ENCODE results near the gene SLC9A9. TPM values are rescaled to one million over a fixed set of nuclear protein-coding genes. Genes with fewer than 3 reads are reported as not detected.

The SLC9A9 gene
- total RNA-seq, 1 donor from 2014 or later, result 3.5 TPM

GRCh38 chr3:143506190-143506589 is 342.1 kb downstream of the SLC9A9 start:
- no peak overlapping the region for H3K4me3 Mint-ChIP-seq (ENCODE audit: unreplicated experiment)
- H3K27me3 Mint-ChIP-seq (ENCODE audit: unreplicated experiment), result no peaks in the 10 kb centered on the region
- no peak for DNase-seq (ENCODE audit: extremely low spot score, unreplicated experiment)
- TF ChIP-seq CTCF (IDR thresholded peaks at IDR 0.05), result no peak
- H3K36me3 Mint-ChIP-seq (ENCODE audit: unreplicated experiment), result no peaks in the 10 kb centered on the region
- H3K9me3 Mint-ChIP-seq (ENCODE audit: unreplicated experiment), result no peaks in the 10 kb centered on the region
- no peak overlapping the region for H3K27ac Mint-ChIP-seq (ENCODE audit: unreplicated experiment)
- H3K4me1 Mint-ChIP-seq (ENCODE audit: unreplicated experiment), result peaks cover 26% of the 10 kb centered on the region

GRCh38 chr3:143503325-143503885 is 344.9 kb downstream of the SLC9A9 start:
- H3K4me3 Mint-ChIP-seq (ENCODE audit: unreplicated experiment), result no peak overlapping the region
- no peaks in the 10 kb centered on the region for H3K27me3 Mint-ChIP-seq (ENCODE audit: unreplicated experiment)
- TF ChIP-seq CTCF (IDR thresholded peaks at IDR 0.05), result no peak
- no peak overlapping the region for H3K27ac Mint-ChIP-seq (ENCODE audit: unreplicated experiment)
- H3K36me3 Mint-ChIP-seq (ENCODE audit: unreplicated experiment), result no peaks in the 10 kb centered on the region
- H3K4me1 Mint-ChIP-seq (ENCODE audit: unreplicated experiment), result peaks cover 15% of the 10 kb centered on the region
- DNase-seq (ENCODE audit: extremely low spot score, unreplicated experiment), result no peak
- no peaks in the 10 kb centered on the region for H3K9me3 Mint-ChIP-seq (ENCODE audit: unreplicated experiment)

- no peak overlapping the region for H3K27ac Mint-ChIP-seq (ENCODE audit: unreplicated experiment)
- no peaks in the 10 kb centered on the region for H3K27me3 Mint-ChIP-seq (ENCODE audit: unreplicated experiment)
- DNase-seq (ENCODE audit: extremely low spot score, unreplicated experiment), result no peak
- no peaks in the 10 kb centered on the region for H3K9me3 Mint-ChIP-seq (ENCODE audit: unreplicated experiment)
- no peak overlapping the region for H3K4me3 Mint-ChIP-seq (ENCODE audit: unreplicated experiment)
- no peak for TF ChIP-seq CTCF (IDR thresholded peaks at IDR 0.05)
- H3K4me1 Mint-ChIP-seq (ENCODE audit: unreplicated experiment), result peaks cover 6% of the 10 kb centered on the region
- no peaks in the 10 kb centered on the region for H3K36me3 Mint-ChIP-seq (ENCODE audit: unreplicated experiment)
Observed at GRCh38 chr3:143502081-143502480, 346.2 kb downstream of the SLC9A9 start.

GRCh38 chr3:143497382-143497781 is 350.9 kb downstream of the SLC9A9 start:
- Mint-ChIP-seq H3K27me3 (ENCODE audit: unreplicated experiment) (no peaks in the 10 kb centered on the region), H3K27ac (ENCODE audit: unreplicated experiment) (no peak overlapping the region), H3K36me3 (ENCODE audit: unreplicated experiment) (no peaks in the 10 kb centered on the region), H3K9me3 (ENCODE audit: unreplicated experiment) (no peaks in the 10 kb centered on the region), H3K4me1 (ENCODE audit: unreplicated experiment) (peaks cover 5% of the 10 kb centered on the region), H3K4me3 (ENCODE audit: unreplicated experiment) (no peak overlapping the region)
- no peak for TF ChIP-seq CTCF (IDR thresholded peaks at IDR 0.05)
- DNase-seq (ENCODE audit: extremely low spot score, unreplicated experiment), result no peak

- H3K27ac Mint-ChIP-seq (ENCODE audit: unreplicated experiment), result no peak overlapping the region
- H3K9me3 Mint-ChIP-seq (ENCODE audit: unreplicated experiment), result no peaks in the 10 kb centered on the region
- DNase-seq (ENCODE audit: extremely low spot score, unreplicated experiment), result no peak
Observed at GRCh38 chr3:143496191-143496590, 352.1 kb downstream of the SLC9A9 start.

More at GRCh38 chr3:143496191-143496590, 352.1 kb downstream of the SLC9A9 start:
- Mint-ChIP-seq H3K36me3 (ENCODE audit: unreplicated experiment) (no peaks in the 10 kb centered on the region), H3K27me3 (ENCODE audit: unreplicated experiment) (no peaks in the 10 kb centered on the region), H3K4me1 (ENCODE audit: unreplicated experiment) (peaks cover 5% of the 10 kb centered on the region), H3K4me3 (ENCODE audit: unreplicated experiment) (no peak overlapping the region)
- TF ChIP-seq CTCF (IDR thresholded peaks at IDR 0.05), result no peak

All from osteocyte (in vitro differentiated cells).